IMR-90 (cell line): ENCODE data around the gene MGAT3. TPM values are rescaled to one million over a fixed set of nuclear protein-coding genes. Genes with fewer than 3 reads are reported as not detected.
A peak's percentile ranks its signal among the peaks of the same experiment; 100 is the strongest.

Source experiments
- ATAC-seq: fragments of 200-7000 bp; cut with Tn5 transposase; 2 replicates; pipeline ENCODE4 v1.9.1; 2020; ENCODE audit warnings: low read depth, mild to moderate bottlenecking, moderate library complexity
- BruUV-seq: library from RNA; stranded (reverse); fragments of 400-500 nt; replicated peaks from 2 replicates; lab custom pipeline; 2021; lab: Mats Ljungman, UMichigan
- CTCF ChIA-PET: fragments of 300-600 bp; formaldehyde crosslinking; extraction: SDS; loops from one replicate; lab custom pipeline; 2021; ENCODE audit warnings: antibody characterized with exemption; lab: Yijun Ruan, JAX
- POLR2A ChIA-PET: fragments of 300-600 bp; sonication (Branson Sonifier 250); formaldehyde crosslinking; loops from one replicate; lab custom pipeline; 2022; ENCODE audit warnings: antibody characterized with exemption; ENCODE audit not compliant: unreplicated experiment; lab: Charles Lee
- DNase-seq: peaks from one replicate; pipeline ENCODE4 v3.0.0; 2013
- H2AFZ ChIP-seq: replicated peaks from 2 replicates; pipeline ENCODE3; 2013; ENCODE audit warnings: low read length, mild to moderate bottlenecking; ENCODE audit not compliant: poor library complexity
- H2AK5ac ChIP-seq: 2 replicates; pipeline ENCODE4 v1.6.1; 2013; ENCODE audit warnings: low read depth, low read length, inconsistent platforms
- H2AK9ac ChIP-seq: replicated peaks from 2 replicates; pipeline ENCODE3; 2013; ENCODE audit warnings: mild to moderate bottlenecking, low read depth, low read length, moderate library complexity; ENCODE audit not compliant: poor library complexity
- H2BK120ac ChIP-seq: 2 replicates; pipeline ENCODE4 v1.6.1; 2013; ENCODE audit warnings: low read depth, low read length, inconsistent platforms
- H2BK15ac ChIP-seq: 3 replicates; pipeline ENCODE4 v1.6.1; 2013; ENCODE audit warnings: low read depth, low read length, inconsistent platforms
- H2BK20ac ChIP-seq: 2 replicates; pipeline ENCODE4 v1.6.1; 2013; ENCODE audit warnings: low read depth, mild to moderate bottlenecking, inconsistent platforms, low read length, moderate library complexity
- H2BK5ac ChIP-seq: 2 replicates; pipeline ENCODE4 v1.6.1; 2013; ENCODE audit warnings: mild to moderate bottlenecking, low read depth, low read length, inconsistent platforms; ENCODE audit not compliant: poor library complexity, severe bottlenecking
- H3K14ac ChIP-seq: replicated peaks from 2 replicates; pipeline ENCODE4 v1.6.1; 2013; ENCODE audit warnings: low read depth, low read length, inconsistent platforms
- H3K18ac ChIP-seq: 2 replicates; pipeline ENCODE4 v1.6.1; 2013; ENCODE audit warnings: low read depth, low read length, control low read depth
- H3K23ac ChIP-seq: 2 replicates; pipeline ENCODE4 v1.6.1; 2013; ENCODE audit warnings: low read depth, low read length, inconsistent platforms
- H3K27ac ChIP-seq: 2 replicates; pipeline ENCODE4 v1.5.1; 2013; ENCODE audit warnings: mild to moderate bottlenecking, control low read depth, low read length; ENCODE audit not compliant: insufficient read depth
- H3K27me3 ChIP-seq: 2 replicates; pipeline ENCODE4 v1.6.1; 2013; ENCODE audit warnings: low read length; ENCODE audit not compliant: control insufficient read depth, insufficient read depth
- H3K36me3 ChIP-seq: 2 replicates; pipeline ENCODE4 v1.6.1; 2013; ENCODE audit warnings: low read length, mixed read lengths; ENCODE audit not compliant: control insufficient read depth, insufficient read depth
- H3K4ac ChIP-seq: 2 replicates; pipeline ENCODE4 v1.6.1; 2013; ENCODE audit warnings: low read depth, low read length, inconsistent platforms
- H3K4me1 ChIP-seq: 2 replicates; pipeline ENCODE4 v1.6.1; 2013; ENCODE audit warnings: low read length, mixed read lengths; ENCODE audit not compliant: control insufficient read depth, insufficient read depth
- H3K4me2 ChIP-seq: 2 replicates; pipeline ENCODE4 v1.6.1; 2013; ENCODE audit warnings: low read depth, mild to moderate bottlenecking, control low read depth, low read length, moderate library complexity
- H3K4me3 ChIP-seq: 2 replicates; pipeline ENCODE4 v1.5.1; 2013; ENCODE audit warnings: low read depth, mild to moderate bottlenecking, control low read depth, low read length, moderate library complexity; ENCODE audit not compliant: insufficient read depth
- H3K56ac ChIP-seq: 2 replicates; pipeline ENCODE4 v1.6.1; 2013; ENCODE audit warnings: low read length, inconsistent platforms; ENCODE audit not compliant: insufficient read depth; ENCODE audit errors: extremely low read depth
- H3K79me1 ChIP-seq, 2 experiments: 2 replicates each; pipeline ENCODE4 v1.6.1; 2013; ENCODE audit warnings: low read length in 2 of 2, inconsistent platforms in 1 of 2, low read depth in 1 of 2
- H3K9ac ChIP-seq: 2 replicates; pipeline ENCODE4 v1.6.1; 2013; ENCODE audit warnings: low read depth, low read length, control low read depth
- H3K9me1 ChIP-seq: 2 replicates; pipeline ENCODE4 v1.6.1; 2013; ENCODE audit warnings: low read length, inconsistent platforms; ENCODE audit not compliant: insufficient read depth
- H3K9me3 ChIP-seq: 2 replicates; pipeline ENCODE4 v1.6.1; 2013; ENCODE audit warnings: low read length; ENCODE audit not compliant: control insufficient read depth, insufficient read depth
- H4K20me1 ChIP-seq: 2 replicates; pipeline ENCODE4 v1.6.1; 2013; ENCODE audit warnings: low read length, inconsistent platforms; ENCODE audit not compliant: insufficient read depth
- H4K5ac ChIP-seq: 2 replicates; pipeline ENCODE4 v1.6.1; 2013; ENCODE audit warnings: mild to moderate bottlenecking, low read depth, low read length, control low read depth
- H4K8ac ChIP-seq, 2 experiments: 2 replicates each; pipeline ENCODE4 v1.6.1; 2013; ENCODE audit warnings: low read depth in 2 of 2, low read length in 2 of 2, control low read depth in 1 of 2, inconsistent platforms in 1 of 2
- H4K91ac ChIP-seq: 2 replicates; pipeline ENCODE4 v1.6.1; 2013; ENCODE audit warnings: low read depth, low read length, inconsistent platforms; ENCODE audit not compliant: insufficient read depth
- CEBPB ChIP-seq: IDR thresholded peaks from 2 replicates; pipeline ENCODE4 v1.6.1; 2012; ENCODE audit warnings: low read depth, low read length, improper control_type of control experiment
- FOS ChIP-seq: fragments of 150-350 bp; IDR thresholded peaks from 2 replicates; pipeline ENCODE4 v1.6.1; 2016; ENCODE audit warnings: low read depth, low read length
- NFE2L2 ChIP-seq: fragments of 150-350 bp; IDR thresholded peaks from 2 replicates; pipeline ENCODE4 v1.6.1; 2016; ENCODE audit warnings: low read depth, mild to moderate bottlenecking, low read length
- SMC3 ChIP-seq: fragments of 150-350 bp; IDR thresholded peaks from 2 replicates; pipeline ENCODE4 v1.6.1; 2016; ENCODE audit warnings: low read depth, mild to moderate bottlenecking, antibody characterized with exemption, low read length, moderate library complexity
- WGBS, 2 experiments: methylation state at CpG; one replicate each; pipeline versions ENCODE4 v1.1.5 to v1.1.7; 2013; ENCODE audit warnings: missing lambda C conversion rate in 2 of 2; ENCODE audit not compliant: insufficient read length in 1 of 2; ENCODE audit errors: extremely low coverage in 2 of 2; 5-methylcytosine and 5-hydroxymethylcytosine counted together
- dilution Hi-C: fragments of 300-500 bp; cut with HindIII; formaldehyde crosslinking; loops from one replicate; pipeline ENCODE4 v1.14.3; 2018; ENCODE audit warnings: low sequenced_read_pairs; ENCODE audit not compliant: unreplicated experiment
- in situ Hi-C: fragments of 300-500 bp; cut with MboI; formaldehyde crosslinking; loops from 3 replicates; pipeline ENCODE4 v1.14.3; 2019; ENCODE audit warnings: low sequenced_read_pairs, inconsistent platforms, mixed read lengths
- intact Hi-C: fragments of 100-400 bp; cut with micrococcal nuclease; formaldehyde crosslinking; loops from 2 replicates; pipeline ENCODE4 v1.10.0; 2022
- polyA plus RNA-seq, 3 experiments: library from polyadenylated mRNA; depleted of rRNA; stranded (reverse); fragments of >200 nt; gene quantifications; 2 replicates each; pipeline ENCODE4 v1.2.3, GENCODE V29; 2012; ENCODE audit warnings: low replicate concordance in 1 of 3
- total RNA-seq: library from RNA; depleted of rRNA; stranded (reverse); fragments of >200 nt; gene quantifications from 2 replicates; pipeline ENCODE4 v1.2.3, GENCODE V29; 2012

MGAT3 gene
- total and polyA plus RNA-seq, 2 of the 4 experiments (the other 2 are of a cell fraction), result 0.36 to 1.1 TPM

DNA sequence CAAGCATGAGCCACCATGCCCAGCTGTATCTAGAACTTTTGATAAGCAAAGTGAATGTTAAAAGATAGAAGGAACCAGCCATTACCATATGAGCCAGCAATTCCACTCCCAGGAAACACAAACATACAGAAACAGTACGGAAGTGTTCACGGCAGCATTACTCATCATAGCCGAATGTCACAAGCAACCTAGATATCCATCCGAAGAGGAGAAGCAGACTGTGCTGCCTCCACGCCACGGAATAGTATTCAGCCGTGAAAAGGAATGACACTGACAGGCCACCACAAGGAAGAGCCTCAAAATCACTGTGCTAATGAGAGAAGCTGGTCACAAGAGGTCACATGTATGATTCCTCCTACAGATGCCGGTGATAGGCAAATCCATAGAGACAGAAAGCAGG is 17.6 kb upstream of the MGAT3 start:
- Histone ChIP-seq H2BK20ac (no peak overlapping the region), H4K5ac (no peak overlapping the region), H2AFZ (peak overlapping the region; percentile 83), H2BK120ac (peak overlapping the region; percentile 35; the same call in 1 of the 2 replicates), H2BK15ac (no peak overlapping the region), H3K4ac (0 out of 2 replicates have a peak overlapping the region, but pooled peaks have one; percentile 30), H3K4me1 (peaks cover 4% of the 10 kb centered on the region), H4K8ac (peak overlapping the region in 1 of 2 experiments; percentile 79; a peak in 1 of 4 replicates), H2BK5ac (no peak overlapping the region), H4K20me1 (no peaks in the 10 kb centered on the region), H3K14ac (no peak overlapping the region), H3K9me1 (no peaks in the 10 kb centered on the region), H3K23ac (no peak overlapping the region), H3K36me3 (no peaks in the 10 kb centered on the region), H3K9me3 (no peaks in the 10 kb centered on the region), H3K79me1 (no peaks in the 10 kb centered on the region), H3K18ac (no peak overlapping the region), H3K4me2 (no peak overlapping the region), H3K27me3 (no peaks in the 10 kb centered on the region), H2AK9ac (no peak overlapping the region), H3K4me3 (no peak overlapping the region), H3K9ac (no peak overlapping the region), H3K27ac (no peak overlapping the region), H2AK5ac (peak overlapping the region; percentile 1; the same call in 1 of the 2 replicates), H4K91ac (peak overlapping the region; percentile 58; the same call in 1 of the 2 replicates), H3K56ac (no peak overlapping the region)
- in situ Hi-C loops, result no loop called here
- WGBS, 2 experiments, result 32% methylated on average over 4 of the region's 8 CpGs; no CpG with 5 or more reads in 1 of the 2 experiments
- no TSS peak for BruUV-seq
- CTCF ChIA-PET, result no interaction called here
- POLR2A ChIA-PET, result no interaction called here
- TF ChIP-seq NFE2L2 (0 out of 2 replicates have a peak, but pooled peaks have one; percentile 32), FOS (0 out of 2 replicates have a peak, but pooled peaks have one; percentile 26), SMC3 (no peak), CEBPB (peak; percentile 38; the same call in 1 of the 2 replicates)
- DNase-seq (peak; percentile 76), ATAC-seq (peak; percentile 66)
- dilution Hi-C loops, result no loop called here
- intact Hi-C loops, result loop anchor here (10.0 kb wide), 1 partner anchor 56 kb away; no protein-coding TSS in a partner anchor
